ENCODE measurements around the gene SPATS1. TPM values are rescaled to one million over a fixed set of nuclear protein-coding genes. Genes with fewer than 3 reads are reported as not detected.
"Not testable (repeated sequence)": the region's sequence is repeated elsewhere in the genome, so short reads cannot be mapped to it uniquely, and the experiment has no call there.

The SPATS1 gene
- total RNA-seq, 1 donor from 2014 or later, result not detected

DNA sequence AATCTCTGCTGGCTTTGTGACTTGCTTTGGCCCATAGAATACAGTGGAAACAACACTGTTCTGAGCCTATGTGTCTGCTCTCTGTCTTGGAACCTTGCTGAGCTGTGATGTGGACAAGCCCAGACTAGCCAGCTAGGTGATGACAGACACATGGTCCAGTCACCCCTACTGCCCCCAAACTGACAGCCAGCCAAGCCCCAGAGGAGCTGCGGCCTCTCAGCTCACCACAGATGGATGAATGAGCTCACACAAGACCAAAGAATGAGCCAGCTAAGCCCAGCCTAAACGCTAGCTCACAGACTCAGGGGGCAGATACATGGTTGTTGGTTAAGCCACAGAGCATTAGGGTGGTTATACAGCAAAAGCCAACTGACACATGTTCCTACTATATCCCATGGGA lies 33.4 kb upstream of the SPATS1 start:
- ATAC-seq (peak; percentile 76), DNase-seq (ENCODE audit: missing footprints) (no peak)
- intact Hi-C loops (cut with DNase I), result no loop called here

GRCh38 chr6:44309631-44310030 lies 32.8 kb upstream of the SPATS1 start:
- ATAC-seq (no peak), DNase-seq (ENCODE audit: missing footprints) (no peak)
- intact Hi-C loops (cut with DNase I), result no loop called here

DNA sequence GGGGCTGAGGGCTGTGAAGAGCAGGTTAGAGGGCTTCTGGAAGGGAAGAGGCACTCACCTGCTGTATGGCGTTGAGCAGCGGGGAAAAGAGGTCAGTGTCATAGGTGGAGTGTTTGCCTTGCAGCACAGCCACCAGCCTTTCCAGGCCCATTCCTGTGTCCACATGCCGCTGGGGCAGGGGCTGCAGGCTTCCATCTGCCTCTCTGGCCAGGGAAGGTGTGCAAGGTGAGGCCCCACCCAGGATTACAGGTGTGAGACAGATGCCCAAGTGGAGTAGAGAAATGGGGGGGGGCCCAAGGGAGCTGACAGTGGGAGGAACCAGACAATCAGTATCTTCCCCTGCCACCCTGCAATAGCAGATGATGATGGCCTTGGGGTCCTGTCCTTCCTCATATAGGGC lies 32.2 kb upstream of the SPATS1 start:
- no peak for DNase-seq (ENCODE audit: missing footprints)
- ATAC-seq, result no peak
- intact Hi-C loops (cut with DNase I), result no loop called here

DNA sequence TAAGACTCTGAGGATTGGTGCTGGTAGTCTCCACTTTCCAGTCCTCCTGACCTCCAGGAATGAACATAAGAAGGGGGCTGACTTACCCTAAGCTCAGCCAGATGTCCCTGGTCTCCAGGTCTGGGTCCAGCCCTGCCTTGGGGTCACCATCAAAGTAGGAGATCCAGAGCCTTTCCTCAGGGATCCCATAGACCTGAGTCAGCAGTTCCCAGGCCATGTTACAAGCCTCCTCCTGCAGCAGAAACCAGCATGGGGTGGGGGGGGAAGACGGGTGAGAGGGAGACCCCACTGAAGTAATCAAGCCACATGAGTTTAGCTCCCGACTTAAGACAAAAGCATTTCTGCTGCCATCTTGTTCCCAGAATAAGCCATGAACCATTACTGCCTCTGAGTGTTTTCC lies 31.1 kb upstream of the SPATS1 start:
- ATAC-seq (no peak), DNase-seq (ENCODE audit: missing footprints) (no peak)
- intact Hi-C loops (cut with DNase I), result no loop called here

GRCh38 chr6:44311767-44312166 lies 30.7 kb upstream of the SPATS1 start:
- intact Hi-C loops (cut with DNase I), result no loop called here
- DNase-seq (ENCODE audit: missing footprints) (no peak), ATAC-seq (no peak)

DNA sequence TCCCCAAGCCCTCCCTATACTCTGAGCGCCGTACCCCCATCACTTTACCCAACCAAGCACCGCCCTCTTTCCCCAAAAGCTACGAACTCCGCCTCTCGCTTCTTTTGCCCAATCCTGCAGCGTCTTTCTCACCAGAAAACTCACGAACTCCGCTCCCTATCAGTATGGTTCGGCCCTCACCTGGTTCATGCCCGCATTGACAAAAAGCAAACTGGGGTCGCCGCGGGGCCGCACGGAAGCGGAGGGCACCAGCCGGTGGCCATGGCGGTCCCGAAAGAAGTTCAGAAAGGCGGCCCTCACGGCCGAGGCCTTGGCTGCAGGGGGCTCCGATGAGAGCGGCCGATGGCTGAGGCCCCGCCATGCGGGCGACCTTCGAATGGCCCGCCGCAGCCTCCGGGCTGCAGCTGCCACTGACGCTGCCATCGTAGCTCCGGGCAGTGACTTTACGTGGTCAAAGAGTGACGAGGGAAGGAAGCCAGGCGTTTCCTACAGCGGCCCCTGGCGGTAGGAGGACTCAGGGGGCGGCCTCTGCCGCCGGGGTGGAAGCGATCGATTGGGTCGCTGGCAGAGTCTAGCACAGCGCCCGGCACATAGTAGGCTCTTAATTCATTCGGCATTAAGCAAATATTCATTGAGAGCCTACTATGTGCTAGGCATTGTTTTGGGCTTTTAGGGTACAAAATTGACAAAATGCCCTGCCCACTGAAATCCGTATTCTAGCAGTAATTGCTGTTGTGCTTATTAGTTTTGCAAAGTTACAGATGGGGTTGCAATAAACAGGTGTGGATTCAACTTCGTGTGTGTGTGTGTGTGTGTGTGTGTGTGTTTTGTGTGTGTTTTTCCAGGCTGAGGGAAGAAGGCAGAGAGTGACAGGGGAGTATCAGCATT lies 29.3 kb upstream of the SPATS1 start, which contains the start of gene AARS2:
AARS2 (minus strand) TSS at position 447 of the 888 bp plus-strand sequence; CDS start at position 423, 24 bp downstream.
- DNase-seq (ENCODE audit: missing footprints) (peak; percentile 92), ATAC-seq (peak; percentile 89)
- intact Hi-C loops (cut with DNase I), result no loop called here

DNA sequence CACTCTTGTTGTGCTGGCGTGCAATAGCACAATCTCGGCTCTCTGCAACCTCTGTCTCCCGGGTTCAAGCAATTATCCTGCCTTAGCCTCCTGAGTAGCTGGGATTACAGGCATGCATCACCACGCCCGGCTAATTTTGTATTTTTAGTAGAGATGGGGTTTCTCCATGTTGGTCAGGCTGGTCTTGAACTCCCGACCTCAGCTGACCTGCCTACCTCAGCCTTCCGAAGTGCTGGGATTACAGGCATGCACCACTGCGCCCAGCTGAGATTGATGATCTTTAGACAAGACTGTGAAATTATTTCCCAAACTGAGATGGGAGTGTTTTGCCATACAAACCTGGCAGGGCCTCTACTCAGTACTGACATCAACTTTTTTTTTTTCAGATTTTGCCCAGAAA lies 27.8 kb upstream of the SPATS1 start:
- ATAC-seq; DNase-seq (ENCODE audit: missing footprints); intact Hi-C loops (cut with DNase I): not testable (repeated sequence)

DNA sequence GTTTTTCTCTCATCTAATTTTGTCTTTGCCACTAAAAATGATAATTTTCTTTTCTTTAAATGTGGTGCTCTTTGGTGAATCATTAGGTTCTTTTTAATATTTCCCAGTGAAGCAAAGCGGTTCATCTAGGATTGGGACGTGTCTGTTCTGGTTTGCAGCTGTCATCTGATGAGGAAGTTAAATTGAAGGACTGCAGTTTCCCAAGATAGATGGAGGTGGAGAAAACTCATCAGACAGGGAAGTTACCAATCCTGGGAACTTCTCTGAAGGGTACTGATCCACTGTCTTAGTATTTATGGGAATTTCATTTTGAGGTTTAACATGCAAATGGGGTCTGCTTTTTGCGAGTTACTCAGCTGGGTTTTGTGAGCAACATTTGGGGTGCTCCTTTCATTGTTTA lies 26.9 kb upstream of the SPATS1 start:
- no peak for ATAC-seq
- DNase-seq (ENCODE audit: missing footprints), result no peak
- intact Hi-C loops (cut with DNase I), result no loop called here

DNA sequence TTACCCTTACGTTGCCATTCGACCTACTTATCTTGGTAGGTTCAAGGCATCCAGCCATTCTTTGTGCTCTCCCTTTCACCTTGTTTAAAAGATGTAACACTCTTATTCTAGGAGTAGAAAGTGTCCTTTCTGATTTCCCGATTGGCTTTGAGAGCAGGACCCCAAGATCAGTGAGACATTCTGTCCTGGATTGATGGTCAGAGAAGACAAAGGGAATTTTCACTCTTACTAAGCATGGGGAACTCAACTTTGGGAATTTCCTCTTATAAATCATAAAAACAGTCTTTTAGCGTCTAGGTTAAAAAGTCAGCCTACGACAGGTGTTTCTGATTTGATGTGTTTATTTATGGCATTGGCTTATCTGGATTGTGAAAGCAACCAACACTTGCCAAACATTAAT lies 26.5 kb upstream of the SPATS1 start:
- DNase-seq (ENCODE audit: missing footprints) (no peak), ATAC-seq (no peak)
- intact Hi-C loops (cut with DNase I), result no loop called here

DNA sequence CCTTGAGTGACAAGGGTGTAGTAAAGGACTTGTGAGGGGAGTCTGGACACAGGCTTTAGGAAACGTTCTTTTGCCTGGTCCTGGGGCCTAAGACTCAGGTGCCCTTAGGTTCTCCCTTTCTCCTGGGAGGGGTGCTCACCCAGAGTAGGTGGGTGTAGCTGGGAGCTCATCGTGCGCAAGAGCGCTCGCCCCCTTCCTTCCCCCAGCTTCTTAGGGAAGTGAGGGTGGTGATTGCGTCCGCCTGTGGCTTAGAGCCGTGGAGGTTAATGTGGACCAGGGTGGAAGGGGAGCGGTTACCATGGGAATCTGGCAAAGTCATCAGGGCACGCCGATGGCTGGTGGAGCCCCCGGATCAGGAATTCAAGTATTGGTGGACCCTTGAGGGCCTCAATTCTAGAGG lies 26.0 kb upstream of the SPATS1 start:
- no peak for ATAC-seq
- intact Hi-C loops (cut with DNase I), result no loop called here
- DNase-seq (ENCODE audit: missing footprints), result no peak

- ATAC-seq; DNase-seq (ENCODE audit: missing footprints); intact Hi-C loops (cut with DNase I): not testable (repeated sequence)
Measured at GRCh38 chr6:44317136-44317631, 25.3 kb upstream of the SPATS1 start.

DNA sequence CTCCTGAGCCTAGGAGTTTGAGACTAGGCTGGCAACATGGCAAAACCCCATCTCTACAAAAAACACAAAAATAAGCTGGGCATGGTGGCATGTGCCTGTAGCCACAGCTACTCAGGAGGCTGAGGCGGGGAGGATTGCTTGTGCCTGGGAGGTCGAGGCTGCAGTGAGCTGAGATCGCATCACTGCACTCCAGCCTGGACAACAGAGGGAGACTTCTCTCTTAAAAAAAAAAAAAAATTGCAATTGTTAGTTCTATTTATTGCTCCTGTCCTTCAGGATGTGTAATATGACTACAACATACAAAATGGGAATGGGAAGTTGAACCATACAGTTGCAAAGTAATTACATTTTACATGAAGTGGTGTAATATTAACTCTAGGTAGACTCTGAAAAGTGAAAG lies 21.2 kb upstream of the SPATS1 start:
- no peak for DNase-seq (ENCODE audit: missing footprints)
- no peak for ATAC-seq
- intact Hi-C loops (cut with DNase I), result no loop called here

- DNase-seq (ENCODE audit: missing footprints), result no peak
- intact Hi-C loops (cut with DNase I), result no loop called here
Measured at GRCh38 chr6:44327096-44327495, 15.4 kb upstream of the SPATS1 start.

DNA sequence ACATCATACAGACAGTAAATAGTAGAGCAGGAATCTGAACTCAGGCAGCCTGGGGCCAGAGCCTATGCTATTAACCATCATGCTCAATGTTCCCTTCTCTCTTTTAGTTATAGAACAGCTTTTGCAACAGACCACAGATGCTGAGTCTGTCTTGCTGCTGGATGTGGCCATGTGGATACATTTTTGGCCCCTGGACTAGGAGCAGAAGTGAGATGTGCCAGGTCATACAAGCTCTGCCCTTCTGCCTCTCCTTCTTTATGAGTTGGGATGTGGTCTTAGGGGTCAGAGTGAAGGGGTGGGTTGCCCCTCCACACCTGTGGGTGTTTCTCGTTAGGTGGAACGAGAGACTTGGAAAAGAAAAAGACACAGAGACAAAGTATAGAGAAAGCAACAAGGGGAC lies 14.7 kb upstream of the SPATS1 start:
- ATAC-seq (no peak), DNase-seq (ENCODE audit: missing footprints) (no peak)
- intact Hi-C loops (cut with DNase I), result no loop called here

More at GRCh38 chr6:44327096-44327495, 15.4 kb upstream of the SPATS1 start:
- ATAC-seq, result no peak

DNA sequence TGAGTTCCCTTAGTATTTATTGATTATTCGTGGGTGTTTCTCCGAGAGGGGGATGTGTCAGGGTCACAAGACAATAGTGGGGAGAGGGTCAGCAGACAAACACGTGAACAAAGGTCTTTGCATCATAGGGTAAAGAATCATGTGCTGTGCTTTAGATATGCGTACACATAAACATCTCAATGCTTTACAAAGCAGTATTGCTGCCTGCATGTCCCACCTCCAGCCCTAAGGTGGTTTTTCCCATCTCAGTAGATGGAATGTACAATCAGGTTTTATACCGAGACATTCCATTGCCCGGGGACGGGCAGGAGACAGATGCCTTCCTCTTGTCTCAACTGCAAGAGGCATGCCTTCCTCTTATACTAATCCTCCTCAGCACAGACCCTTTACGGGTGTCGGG lies 14.2 kb upstream of the SPATS1 start:
- DNase-seq (ENCODE audit: missing footprints); ATAC-seq; intact Hi-C loops (cut with DNase I): not testable (repeated sequence)

DNA sequence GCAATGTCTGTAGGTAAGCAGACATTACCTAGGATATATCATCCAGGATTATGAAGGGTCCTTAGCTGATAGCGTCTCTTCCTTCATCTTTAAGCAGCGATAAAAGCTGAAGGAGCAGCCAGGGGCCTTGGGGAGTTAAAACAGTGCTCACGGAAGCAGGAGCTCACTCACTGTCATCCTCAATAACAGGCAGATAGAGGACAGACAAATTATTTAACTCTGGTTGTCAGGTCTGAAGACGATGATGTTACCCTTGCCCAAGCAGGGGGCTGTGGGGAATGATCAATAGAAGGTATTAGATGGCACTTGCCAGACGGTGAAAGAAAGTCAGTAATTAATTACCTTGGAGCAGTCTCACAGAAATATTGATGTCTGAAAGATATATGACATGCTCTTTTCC lies 12.6 kb upstream of the SPATS1 start:
- intact Hi-C loops (cut with DNase I), result no loop called here
- DNase-seq (ENCODE audit: missing footprints) (no peak), ATAC-seq (no peak)

GRCh38 chr6:44332585-44332984 lies 9.9 kb upstream of the SPATS1 start:
- DNase-seq (ENCODE audit: missing footprints) (no peak), ATAC-seq (no peak)
- intact Hi-C loops (cut with DNase I), result no loop called here

DNA sequence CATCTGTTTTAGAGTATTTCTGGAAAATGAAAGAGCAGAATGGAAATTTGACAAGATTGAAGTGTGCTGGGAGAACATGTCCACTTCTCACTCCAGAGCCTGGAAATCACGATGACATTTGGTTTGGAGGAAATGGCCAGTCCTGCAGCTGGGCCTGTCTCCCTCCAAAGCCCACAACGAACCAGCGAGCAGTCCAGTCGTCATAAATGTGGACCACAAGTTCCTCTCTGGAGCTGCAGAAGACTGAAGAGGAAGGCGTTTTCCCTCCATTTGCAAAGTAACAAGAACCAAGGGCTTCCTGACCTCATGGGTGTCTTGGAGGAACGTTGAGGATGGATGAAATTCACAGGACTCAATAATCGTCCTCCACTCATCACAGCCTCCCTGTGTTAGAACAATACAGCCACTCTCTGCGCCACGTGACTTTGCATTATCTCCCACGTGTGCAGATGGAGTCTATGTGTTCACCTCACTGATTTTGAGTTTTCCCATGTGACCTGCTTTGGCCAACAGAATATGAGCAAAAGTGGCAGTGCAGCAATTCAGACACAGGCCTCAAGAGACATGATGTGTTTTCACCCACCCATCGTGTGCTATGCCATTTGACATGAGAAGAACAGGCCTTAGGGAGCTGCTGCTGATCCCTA lies 9.1 kb upstream of the SPATS1 start:
- intact Hi-C loops (cut with DNase I), result no loop called here
- DNase-seq (ENCODE audit: missing footprints) (no peak), ATAC-seq (no peak)

- ATAC-seq, result no peak
- no peak for DNase-seq (ENCODE audit: missing footprints)
- intact Hi-C loops (cut with DNase I), result no loop called here
Measured at GRCh38 chr6:44333942-44334341, 8.5 kb upstream of the SPATS1 start.

DNA sequence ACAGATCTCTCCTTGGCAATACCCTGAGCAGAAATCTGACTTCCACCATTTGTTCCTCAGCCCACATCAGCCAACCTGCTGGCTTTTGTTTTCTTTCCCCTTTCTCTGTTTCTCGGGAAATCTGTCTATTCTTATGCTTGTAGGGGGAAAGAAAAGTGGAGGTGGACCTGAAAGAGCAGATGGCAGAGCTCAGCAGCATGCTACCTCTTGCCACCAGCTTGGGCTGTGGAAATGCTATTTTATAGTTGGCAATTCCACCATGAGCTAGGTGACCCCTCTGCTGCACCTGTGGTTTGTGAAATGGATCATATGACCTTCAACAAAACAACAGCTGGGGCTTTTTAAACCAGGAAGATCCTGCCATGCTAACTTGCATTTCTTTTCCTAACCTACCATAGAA lies 6.8 kb upstream of the SPATS1 start:
- intact Hi-C loops (cut with DNase I), result loop anchor here (5.0 kb wide), 1 partner anchor 163 kb away; no protein-coding TSS in a partner anchor
- DNase-seq (ENCODE audit: missing footprints) (no peak), ATAC-seq (no peak)

Measured in Right ventricle myocardium inferior (tissue), 1 donor.